WI38 (cell line): Measurements from ENCODE around the gene MYPOP.

Source experiments
- H3K4me3 ChIP-seq: 2 replicates; pipeline ENCODE4 v1.5.1; 2011; ENCODE audit warnings: low read depth, mild to moderate bottlenecking, control low read depth, low read length
- TF ChIP-seq, protein P1 (sequence below): IDR thresholded peaks from 2 replicates; pipeline ENCODE4 v1.5.1; 2012; ENCODE audit warnings: low read depth, mild to moderate bottlenecking, control low read depth, low read length

Gene MYPOP

DNA sequence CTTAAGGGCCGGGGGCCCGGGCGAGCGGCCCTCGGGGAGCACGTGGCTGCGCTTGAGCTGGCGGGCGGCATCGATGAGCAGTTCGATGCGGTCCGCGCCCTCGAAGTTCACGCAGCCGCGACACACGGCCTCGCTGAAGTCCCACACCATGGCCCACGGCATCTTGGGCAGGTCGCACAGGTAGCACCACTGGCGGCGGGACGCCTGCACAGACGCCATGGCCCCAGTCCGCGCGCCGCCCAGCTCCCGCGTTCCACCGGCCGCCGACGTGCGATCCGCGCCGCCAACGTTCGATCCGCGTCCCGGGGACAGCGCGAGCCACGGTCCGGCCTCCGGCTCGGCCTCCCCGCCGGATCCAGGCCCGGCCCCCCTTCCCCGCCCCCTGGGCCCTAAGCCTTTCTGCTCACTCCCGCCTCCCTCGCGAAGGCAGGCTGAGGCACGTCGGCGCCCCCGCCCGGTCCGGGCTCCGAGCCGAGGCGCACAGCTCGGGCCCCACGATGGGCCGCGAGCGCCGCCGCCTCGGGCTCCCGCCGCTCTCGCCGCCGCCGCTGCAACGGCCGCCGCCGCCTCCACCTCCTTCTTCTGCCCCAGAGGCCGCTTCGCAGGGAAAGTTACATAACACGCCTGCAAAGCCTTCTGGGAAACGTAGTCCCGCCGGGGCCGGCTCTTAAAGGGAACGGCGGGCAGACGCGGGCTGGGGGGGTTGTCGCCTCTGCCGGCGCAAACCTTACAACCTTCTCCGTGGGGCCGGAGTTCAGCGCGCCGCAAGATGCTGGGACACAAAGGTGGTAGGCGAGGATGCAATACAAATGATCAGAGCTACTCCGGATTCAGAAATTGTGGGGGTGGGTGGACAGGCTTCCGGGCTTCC, 16.6 kb downstream of the MYPOP start, which contains the start of gene IRF2BP1:
IRF2BP1 (minus strand) TSS at position 586 of the 871 bp plus-strand sequence; CDS start at position 219, 367 bp downstream.
- H3K4me3 ChIP-seq = peak within 1 kb of the TSS; percentile 68
- TF ChIP-seq, protein P1, sequence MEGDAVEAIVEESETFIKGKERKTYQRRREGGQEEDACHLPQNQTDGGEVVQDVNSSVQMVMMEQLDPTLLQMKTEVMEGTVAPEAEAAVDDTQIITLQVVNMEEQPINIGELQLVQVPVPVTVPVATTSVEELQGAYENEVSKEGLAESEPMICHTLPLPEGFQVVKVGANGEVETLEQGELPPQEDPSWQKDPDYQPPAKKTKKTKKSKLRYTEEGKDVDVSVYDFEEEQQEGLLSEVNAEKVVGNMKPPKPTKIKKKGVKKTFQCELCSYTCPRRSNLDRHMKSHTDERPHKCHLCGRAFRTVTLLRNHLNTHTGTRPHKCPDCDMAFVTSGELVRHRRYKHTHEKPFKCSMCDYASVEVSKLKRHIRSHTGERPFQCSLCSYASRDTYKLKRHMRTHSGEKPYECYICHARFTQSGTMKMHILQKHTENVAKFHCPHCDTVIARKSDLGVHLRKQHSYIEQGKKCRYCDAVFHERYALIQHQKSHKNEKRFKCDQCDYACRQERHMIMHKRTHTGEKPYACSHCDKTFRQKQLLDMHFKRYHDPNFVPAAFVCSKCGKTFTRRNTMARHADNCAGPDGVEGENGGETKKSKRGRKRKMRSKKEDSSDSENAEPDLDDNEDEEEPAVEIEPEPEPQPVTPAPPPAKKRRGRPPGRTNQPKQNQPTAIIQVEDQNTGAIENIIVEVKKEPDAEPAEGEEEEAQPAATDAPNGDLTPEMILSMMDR = no peak

DNA sequence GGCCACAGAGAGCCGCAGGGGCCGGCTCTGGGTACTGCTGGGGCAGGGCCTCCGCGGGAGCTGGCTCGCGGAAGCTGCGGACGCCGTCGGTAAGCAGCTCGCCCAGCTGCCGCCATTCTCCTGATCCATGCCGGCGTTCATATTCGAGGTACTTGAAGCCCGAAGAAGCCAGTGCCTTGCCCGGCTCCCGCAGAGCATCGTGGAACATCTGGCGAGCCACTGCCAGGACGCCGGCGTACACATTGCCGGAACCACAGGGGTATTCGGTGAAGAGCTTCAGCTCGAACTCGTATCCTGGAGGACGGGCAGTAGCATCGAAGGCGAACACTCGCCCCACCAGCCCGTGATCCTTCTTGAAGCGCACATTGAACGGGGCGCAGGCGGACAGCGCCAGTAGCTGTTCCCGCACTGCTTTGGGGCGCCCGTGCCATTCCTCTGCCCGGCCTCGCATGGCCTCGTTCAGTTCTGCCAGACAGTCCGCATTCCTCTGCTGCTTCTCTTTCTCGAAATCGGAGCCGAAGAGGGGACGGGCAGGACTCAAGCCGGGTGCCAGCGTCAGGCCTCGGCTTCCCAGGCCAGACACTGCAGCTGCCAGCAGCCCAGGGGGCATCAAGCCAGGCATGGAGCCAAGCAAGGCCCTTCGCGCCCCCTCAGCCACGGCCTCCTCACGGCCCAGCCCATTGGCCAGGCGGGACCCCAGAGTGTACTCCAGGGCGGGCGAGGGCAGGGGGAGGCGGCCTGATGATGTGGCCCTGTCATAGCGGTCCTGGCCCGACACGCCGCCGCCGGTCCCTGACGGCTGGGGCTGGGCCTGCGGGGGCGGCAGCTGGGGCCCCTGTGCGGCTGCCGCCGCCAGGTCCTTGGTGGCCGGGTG, 17.5 kb downstream of the MYPOP start:
- peak overlapping the region; percentile 68 for H3K4me3 ChIP-seq

GRCh38 chr19:45883881-45884681, 18.3 kb downstream of the MYPOP start:
- TF ChIP-seq, protein P1 = no peak
- H3K4me3 ChIP-seq = no peak overlapping the region

More for the DNA sequence above, 17.5 kb downstream of the MYPOP start:
- TF ChIP-seq, protein P1 = no peak

- TF ChIP-seq, protein P1 = no peak
- no peak overlapping the region for H3K4me3 ChIP-seq
Measured at GRCh38 chr19:45883586-45883880, 18.9 kb downstream of the MYPOP start.

GRCh38 chr19:45882652-45883585, 19.5 kb downstream of the MYPOP start:
- TF ChIP-seq, protein P1 = peak; percentile 95
- H3K4me3 ChIP-seq = no peak overlapping the region

- H3K4me3 ChIP-seq = no peak overlapping the region
- TF ChIP-seq, protein P1 = no peak
Measured at GRCh38 chr19:45881909-45882528, 20.4 kb downstream of the MYPOP start.
